Neural cell (in vitro differentiated cells): ENCODE data around the gene BLOC1S3. TPM values are rescaled to one million over a fixed set of nuclear protein-coding genes. Genes with fewer than 3 reads are reported as not detected.

ENCODE experiments used
- H2AFZ ChIP-seq: fragments of 200-600, 300-800 bp; sonication (generic), shearing (Covaris generic); 2 replicates; pipeline ENCODE4 v1.6.0; 2014; ENCODE audit warnings: low read depth, mild to moderate bottlenecking, antibody characterized with exemption, low read length, moderate library complexity
- H3F3A ChIP-seq: fragments of 200-600 bp; shearing (Covaris generic); 2 replicates; pipeline ENCODE4 v1.6.1; 2016; ENCODE audit warnings: mild to moderate bottlenecking, moderate library complexity, mixed read lengths, antibody characterized with exemption, low read length; ENCODE audit not compliant: insufficient read depth, poor library complexity, severe bottlenecking
- H3K27ac ChIP-seq: fragments of 200-600, 300-800 bp; sonication (generic), shearing (Covaris generic); 2 replicates; pipeline ENCODE4 v1.5.1; 2014; ENCODE audit warnings: mild to moderate bottlenecking, low read length, moderate library complexity
- H3K27me3 ChIP-seq: fragments of 300-800, 200-600 bp; sonication (generic), shearing (Covaris generic); 2 replicates; pipeline ENCODE4 v1.6.0; 2014; ENCODE audit warnings: mild to moderate bottlenecking, low read depth, low read length, moderate library complexity; ENCODE audit not compliant: insufficient read depth
- H3K36me3 ChIP-seq: fragments of 300-800, 200-600 bp; sonication (generic), shearing (Covaris generic); 2 replicates; pipeline ENCODE4 v1.5.1; 2014; ENCODE audit warnings: mild to moderate bottlenecking, antibody characterized with exemption, low read length, moderate library complexity; ENCODE audit not compliant: insufficient read depth
- H3K4me2 ChIP-seq: fragments of 300-800, 200-600 bp; sonication (generic), shearing (Covaris generic); 2 replicates; pipeline ENCODE4 v1.6.0; 2014; ENCODE audit warnings: mild to moderate bottlenecking, low read length
- H3K4me3 ChIP-seq: fragments of 300-800, 200-600 bp; sonication (generic), shearing (Covaris generic); 2 replicates; pipeline ENCODE4 v1.5.1; 2014; ENCODE audit warnings: mild to moderate bottlenecking, low read length, moderate library complexity
- H3K79me2 ChIP-seq: fragments of 200-600 bp; shearing (Covaris generic); replicated peaks from 2 replicates; pipeline ENCODE4 v1.6.0; 2014; ENCODE audit warnings: mild to moderate bottlenecking, low read length, moderate library complexity; ENCODE audit not compliant: insufficient read depth
- H3K9ac ChIP-seq: fragments of 300-800, 200-600 bp; sonication (generic), shearing (Covaris generic); 2 replicates; pipeline ENCODE4 v1.6.1; 2016; ENCODE audit warnings: mild to moderate bottlenecking, low read length, mixed read lengths
- H3K9me2 ChIP-seq: fragments of 200-600 bp; shearing (Covaris generic); 2 replicates; pipeline ENCODE4 v1.6.1; 2016; ENCODE audit warnings: mild to moderate bottlenecking, low read length, mixed read lengths; ENCODE audit not compliant: insufficient read depth
- H3K9me3 ChIP-seq: fragments of 200-600, 300-800 bp; sonication (generic), shearing (Covaris generic); 2 replicates; pipeline ENCODE4 v1.6.1; 2016; ENCODE audit warnings: mild to moderate bottlenecking, mixed run types, low read length, moderate library complexity, mixed read lengths
- H4K20me1 ChIP-seq: fragments of 200-600 bp; shearing (Covaris generic); 2 replicates; pipeline ENCODE4 v1.6.1; 2016; ENCODE audit warnings: mild to moderate bottlenecking, mixed run types; ENCODE audit not compliant: insufficient read depth
- EP300 ChIP-seq: fragments of 450-650 bp; conservative IDR thresholded peaks from 2 replicates; pipeline ENCODE4 v1.6.1; 2014; ENCODE audit warnings: antibody characterized with exemption, mild to moderate bottlenecking, moderate library complexity; ENCODE audit not compliant: poor library complexity, severe bottlenecking
- EZH2 ChIP-seq: fragments of 200-600, 300-800 bp; shearing (Covaris generic), sonication (generic); IDR thresholded peaks from 2 replicates; pipeline ENCODE4 v1.6.1; 2014; ENCODE audit warnings: antibody characterized with exemption, low read length, borderline replicate concordance, mild to moderate bottlenecking; ENCODE audit not compliant: insufficient read depth, poor library complexity, severe bottlenecking
- MXI1 ChIP-seq: fragments of 450-650 bp; conservative IDR thresholded peaks from 2 replicates; pipeline ENCODE4 v1.6.1; 2014; ENCODE audit warnings: antibody characterized with exemption, mild to moderate bottlenecking; ENCODE audit not compliant: poor library complexity, severe bottlenecking
- POLR2AphosphoS5 ChIP-seq: IDR thresholded peaks from 2 replicates; pipeline ENCODE4 v1.6.1; 2012
- RAD21 ChIP-seq: fragments of 450-650 bp; conservative IDR thresholded peaks from 2 replicates; pipeline ENCODE4 v1.6.1; 2014; ENCODE audit warnings: antibody characterized with exemption, mild to moderate bottlenecking, moderate library complexity
- SMC3 ChIP-seq: fragments of 450-650 bp; conservative IDR thresholded peaks from 2 replicates; pipeline ENCODE4 v1.6.1; 2014; ENCODE audit warnings: antibody characterized with exemption, mild to moderate bottlenecking, moderate library complexity; ENCODE audit not compliant: poor library complexity
- TAF1 ChIP-seq: IDR thresholded peaks from 2 replicates; pipeline ENCODE4 v1.6.1; 2012; ENCODE audit warnings: low read depth
- polyA minus RNA-seq: library from RNA; depleted of rRNA, polyadenylated mRNA; stranded (reverse); fragments of >200 nt; gene quantifications from 2 replicates; pipeline ENCODE4 v1.2.3, GENCODE V29; 2014
- polyA plus RNA-seq: library from polyadenylated mRNA; depleted of rRNA; stranded (reverse); fragments of >200 nt; gene quantifications from 2 replicates; pipeline ENCODE4 v1.2.3, GENCODE V29; 2014
- TF ChIP-seq, protein P1 (sequence below): fragments of 450-650 bp; IDR thresholded peaks from 2 replicates; pipeline ENCODE4 v1.5.1; 2014; ENCODE audit warnings: antibody characterized with exemption, mild to moderate bottlenecking, moderate library complexity; ENCODE audit not compliant: poor library complexity, severe bottlenecking
- TF ChIP-seq, protein P2 (sequence below): IDR thresholded peaks from 2 replicates; pipeline ENCODE4 v1.6.1; 2012; ENCODE audit warnings: borderline replicate concordance

The BLOC1S3 gene, protein sequence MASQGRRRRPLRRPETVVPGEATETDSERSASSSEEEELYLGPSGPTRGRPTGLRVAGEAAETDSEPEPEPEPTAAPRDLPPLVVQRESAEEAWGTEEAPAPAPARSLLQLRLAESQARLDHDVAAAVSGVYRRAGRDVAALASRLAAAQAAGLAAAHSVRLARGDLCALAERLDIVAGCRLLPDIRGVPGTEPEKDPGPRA
- polyA plus RNA-seq (1.8 and 4.3 TPM in 2 replicates), polyA minus RNA-seq (6.0 and 7.3 TPM in 2 replicates)

DNA sequence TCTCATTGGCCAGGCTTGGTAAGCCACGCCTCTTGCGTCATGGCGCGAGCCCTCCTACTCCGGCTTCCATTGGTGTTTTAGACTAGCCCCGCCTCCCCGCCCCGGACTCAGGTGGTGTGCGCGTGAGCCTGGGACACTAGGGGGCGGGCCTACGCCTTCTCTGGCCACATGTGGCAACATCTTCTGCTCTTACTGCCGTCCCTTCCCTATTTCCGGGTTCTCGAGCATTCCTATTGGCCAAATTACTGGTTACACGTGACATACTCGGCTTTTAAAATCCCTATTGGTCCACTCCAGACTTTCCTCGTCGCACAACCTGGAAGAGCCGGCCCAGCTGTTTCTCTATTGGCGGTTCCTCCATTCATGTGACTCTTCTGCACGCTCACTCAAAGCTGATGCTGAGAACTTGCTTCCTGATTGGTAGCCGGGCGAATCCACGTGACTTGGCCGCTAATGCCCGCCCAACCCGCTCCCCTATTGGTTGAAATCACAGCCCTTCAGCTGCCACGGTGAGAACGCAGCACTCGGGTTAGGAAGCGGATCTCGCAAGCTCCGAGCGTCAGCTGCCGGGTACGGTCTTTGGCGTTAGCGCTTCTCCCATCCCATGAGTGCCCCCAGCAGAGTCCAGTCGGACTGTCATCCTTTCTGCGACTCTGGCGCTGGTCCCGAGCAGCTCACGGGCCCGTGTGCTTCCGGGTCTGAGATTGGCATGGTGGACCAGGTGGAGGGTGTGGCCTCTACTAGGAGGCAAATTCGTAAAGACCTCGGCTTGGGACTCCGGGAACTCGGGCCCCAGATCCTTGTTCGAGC lies at the start of gene BLOC1S3:
Gene BLOC1S3, plus strand, starts transcription at position 523 of the 810 bp plus-strand sequence. CDS start 513 bp downstream, outside the sequence.
- peak within 1 kb of the TSS; percentile 81 for H3K4me3 ChIP-seq

GRCh38 chr19:45128806-45129205 lies 49.8 kb upstream of the BLOC1S3 start:
- Histone ChIP-seq H3K9me3 (no peaks in the 10 kb centered on the region), H3K9ac (no peak overlapping the region), H3K79me2 (peaks cover 13% of the 10 kb centered on the region), H4K20me1 (no peaks in the 10 kb centered on the region), H3K36me3 (no peaks in the 10 kb centered on the region), H3F3A (no peaks in the 10 kb centered on the region), H3K27ac (no peak overlapping the region), H3K4me2 (no peak overlapping the region), H3K4me3 (no peak overlapping the region), H3K27me3 (no peaks in the 10 kb centered on the region), H2AFZ (no peak overlapping the region), H3K9me2 (no peaks in the 10 kb centered on the region)
- TF ChIP-seq RAD21 = no peak
- TF ChIP-seq, protein P1, sequence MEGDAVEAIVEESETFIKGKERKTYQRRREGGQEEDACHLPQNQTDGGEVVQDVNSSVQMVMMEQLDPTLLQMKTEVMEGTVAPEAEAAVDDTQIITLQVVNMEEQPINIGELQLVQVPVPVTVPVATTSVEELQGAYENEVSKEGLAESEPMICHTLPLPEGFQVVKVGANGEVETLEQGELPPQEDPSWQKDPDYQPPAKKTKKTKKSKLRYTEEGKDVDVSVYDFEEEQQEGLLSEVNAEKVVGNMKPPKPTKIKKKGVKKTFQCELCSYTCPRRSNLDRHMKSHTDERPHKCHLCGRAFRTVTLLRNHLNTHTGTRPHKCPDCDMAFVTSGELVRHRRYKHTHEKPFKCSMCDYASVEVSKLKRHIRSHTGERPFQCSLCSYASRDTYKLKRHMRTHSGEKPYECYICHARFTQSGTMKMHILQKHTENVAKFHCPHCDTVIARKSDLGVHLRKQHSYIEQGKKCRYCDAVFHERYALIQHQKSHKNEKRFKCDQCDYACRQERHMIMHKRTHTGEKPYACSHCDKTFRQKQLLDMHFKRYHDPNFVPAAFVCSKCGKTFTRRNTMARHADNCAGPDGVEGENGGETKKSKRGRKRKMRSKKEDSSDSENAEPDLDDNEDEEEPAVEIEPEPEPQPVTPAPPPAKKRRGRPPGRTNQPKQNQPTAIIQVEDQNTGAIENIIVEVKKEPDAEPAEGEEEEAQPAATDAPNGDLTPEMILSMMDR = no peak
- TF ChIP-seq TAF1 = no peak
- TF ChIP-seq, protein P2, sequence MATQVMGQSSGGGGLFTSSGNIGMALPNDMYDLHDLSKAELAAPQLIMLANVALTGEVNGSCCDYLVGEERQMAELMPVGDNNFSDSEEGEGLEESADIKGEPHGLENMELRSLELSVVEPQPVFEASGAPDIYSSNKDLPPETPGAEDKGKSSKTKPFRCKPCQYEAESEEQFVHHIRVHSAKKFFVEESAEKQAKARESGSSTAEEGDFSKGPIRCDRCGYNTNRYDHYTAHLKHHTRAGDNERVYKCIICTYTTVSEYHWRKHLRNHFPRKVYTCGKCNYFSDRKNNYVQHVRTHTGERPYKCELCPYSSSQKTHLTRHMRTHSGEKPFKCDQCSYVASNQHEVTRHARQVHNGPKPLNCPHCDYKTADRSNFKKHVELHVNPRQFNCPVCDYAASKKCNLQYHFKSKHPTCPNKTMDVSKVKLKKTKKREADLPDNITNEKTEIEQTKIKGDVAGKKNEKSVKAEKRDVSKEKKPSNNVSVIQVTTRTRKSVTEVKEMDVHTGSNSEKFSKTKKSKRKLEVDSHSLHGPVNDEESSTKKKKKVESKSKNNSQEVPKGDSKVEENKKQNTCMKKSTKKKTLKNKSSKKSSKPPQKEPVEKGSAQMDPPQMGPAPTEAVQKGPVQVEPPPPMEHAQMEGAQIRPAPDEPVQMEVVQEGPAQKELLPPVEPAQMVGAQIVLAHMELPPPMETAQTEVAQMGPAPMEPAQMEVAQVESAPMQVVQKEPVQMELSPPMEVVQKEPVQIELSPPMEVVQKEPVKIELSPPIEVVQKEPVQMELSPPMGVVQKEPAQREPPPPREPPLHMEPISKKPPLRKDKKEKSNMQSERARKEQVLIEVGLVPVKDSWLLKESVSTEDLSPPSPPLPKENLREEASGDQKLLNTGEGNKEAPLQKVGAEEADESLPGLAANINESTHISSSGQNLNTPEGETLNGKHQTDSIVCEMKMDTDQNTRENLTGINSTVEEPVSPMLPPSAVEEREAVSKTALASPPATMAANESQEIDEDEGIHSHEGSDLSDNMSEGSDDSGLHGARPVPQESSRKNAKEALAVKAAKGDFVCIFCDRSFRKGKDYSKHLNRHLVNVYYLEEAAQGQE = no peak
- TF ChIP-seq EZH2 = no peak
- TF ChIP-seq POLR2AphosphoS5 = no peak
- TF ChIP-seq MXI1 = no peak
- TF ChIP-seq SMC3 = no peak

More for the DNA sequence above, at the start of gene BLOC1S3:
- Histone ChIP-seq H3K4me2 (peak within 1 kb of the TSS; percentile 84), H2AFZ (peak within 1 kb of the TSS; percentile 65), H3F3A (no peaks in the 10 kb centered on the region), H3K27ac (peak within 1 kb of the TSS; percentile 71), H3K36me3 (no peaks in the 10 kb centered on the region), H3K79me2 (no peaks in the 10 kb centered on the region), H3K27me3 (no peaks in the 10 kb centered on the region), H4K20me1 (no peaks in the 10 kb centered on the region), H3K9me3 (no peaks in the 10 kb centered on the region), H3K9me2 (no peaks in the 10 kb centered on the region), H3K9ac (peak within 1 kb of the TSS; percentile 71)
- peak; percentile 54 for TF ChIP-seq EP300
- peak; percentile 21 for TF ChIP-seq RAD21
- TF ChIP-seq MXI1 = peak; percentile 99
- peak; percentile 15 for TF ChIP-seq SMC3
- TF ChIP-seq EZH2 = no peak
- TF ChIP-seq, protein P2 = no peak
- TF ChIP-seq, protein P1 = peak; percentile 90
- no peak for TF ChIP-seq TAF1
- TF ChIP-seq POLR2AphosphoS5 = peak; percentile 81
